Activated CD4-positive, alpha-beta T cell treated with anti-CD3 and anti-CD28 coated beads, Interleukin-10, Interleukin-2, amounts not matched to agents 100 ng/mL and 50 ng/mL, durations not matched to agents 16 hours and 8 hours (primary cell): Measurements from ENCODE around the gene CPA1.

Source experiments
- DNase-seq: peaks from one replicate; pipeline ENCODE4 v3.0.0-alpha.2; 2020

Gene CPA1

DNA sequence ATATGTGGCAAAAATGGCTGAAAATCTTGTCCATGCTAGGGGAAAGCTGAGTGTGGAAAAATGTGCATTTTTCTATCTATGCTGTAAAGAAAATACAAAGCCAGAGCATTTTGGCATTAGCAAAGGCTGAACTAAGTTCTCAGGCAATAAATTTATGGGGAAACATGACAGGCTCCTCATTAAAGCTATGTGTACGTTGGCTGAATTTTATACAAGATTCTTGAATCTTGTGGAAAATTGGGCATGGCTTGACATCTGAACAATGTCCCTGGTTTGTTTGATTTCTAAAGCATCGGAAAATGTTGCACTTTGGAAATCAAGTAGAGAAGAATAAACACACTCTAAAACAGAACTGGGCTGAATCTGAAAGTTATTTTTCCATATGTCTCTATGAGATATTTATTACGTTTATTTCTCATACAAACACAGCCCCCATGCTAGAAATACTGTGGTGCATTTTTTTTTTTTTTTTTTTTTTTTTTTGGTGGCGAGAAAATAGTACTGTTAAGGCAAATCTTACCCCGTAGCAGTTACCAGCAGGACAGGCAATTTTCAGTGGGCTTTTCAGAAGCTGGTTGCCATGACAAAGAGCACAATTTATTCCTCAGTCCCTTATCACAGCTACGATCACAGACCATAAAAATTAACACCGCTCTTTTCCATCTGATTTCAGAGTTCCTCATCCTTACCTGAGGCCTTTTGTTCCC is 16.9 kb downstream of the CPA1 start:
- no peak for DNase-seq

GRCh38 chr7:130397758-130398073 is 17.4 kb downstream of the CPA1 start:
- no peak for DNase-seq

DNA sequence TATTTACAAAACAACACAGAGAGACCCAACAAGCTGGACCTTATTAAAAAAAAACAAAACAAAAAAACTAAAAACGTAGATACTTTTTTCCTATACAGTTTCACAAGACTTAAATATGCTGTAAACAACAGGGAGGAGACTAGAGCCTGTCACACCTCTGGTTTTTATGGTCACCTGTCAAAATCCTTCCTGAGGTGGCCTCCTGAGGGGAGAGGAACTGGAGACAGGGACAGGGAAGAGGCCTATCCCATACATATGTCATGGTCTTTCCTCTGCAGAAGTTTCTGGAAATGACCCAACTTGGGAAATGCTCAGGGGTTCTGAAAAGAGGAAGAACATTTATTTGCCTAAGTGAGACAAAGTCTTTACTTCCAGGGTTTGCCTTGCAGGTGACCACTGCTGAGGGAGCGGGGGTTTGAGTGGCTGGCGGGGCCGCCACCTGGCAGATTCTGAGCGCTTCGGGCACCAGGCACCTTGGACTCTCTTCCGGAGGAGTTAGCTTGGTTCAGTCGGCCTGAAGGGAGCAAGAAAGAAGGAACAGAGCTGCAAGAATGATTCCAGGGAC is 18.3 kb downstream of the CPA1 start:
- no peak for DNase-seq

- no peak for DNase-seq
Observed at GRCh38 chr7:130400120-130400572, 19.9 kb downstream of the CPA1 start.

DNA sequence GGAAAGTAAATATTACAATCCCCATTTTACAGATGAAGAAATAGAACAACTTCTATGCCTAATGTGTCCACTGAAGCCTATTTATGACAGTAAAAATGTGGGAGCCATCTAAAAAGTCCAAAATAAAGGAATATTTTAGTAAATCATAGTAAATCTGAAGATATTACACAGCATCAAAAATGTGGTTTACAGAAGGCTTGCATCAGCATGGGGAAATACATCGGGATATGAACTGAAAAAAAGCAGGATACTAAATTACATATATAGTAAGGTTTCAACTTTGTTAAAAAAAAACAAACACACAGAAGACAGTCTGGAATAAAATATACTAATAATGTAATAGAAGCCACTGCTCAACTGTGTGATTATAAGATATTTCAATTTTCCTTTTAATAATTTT is 20.8 kb downstream of the CPA1 start:
- no peak for DNase-seq

DNA sequence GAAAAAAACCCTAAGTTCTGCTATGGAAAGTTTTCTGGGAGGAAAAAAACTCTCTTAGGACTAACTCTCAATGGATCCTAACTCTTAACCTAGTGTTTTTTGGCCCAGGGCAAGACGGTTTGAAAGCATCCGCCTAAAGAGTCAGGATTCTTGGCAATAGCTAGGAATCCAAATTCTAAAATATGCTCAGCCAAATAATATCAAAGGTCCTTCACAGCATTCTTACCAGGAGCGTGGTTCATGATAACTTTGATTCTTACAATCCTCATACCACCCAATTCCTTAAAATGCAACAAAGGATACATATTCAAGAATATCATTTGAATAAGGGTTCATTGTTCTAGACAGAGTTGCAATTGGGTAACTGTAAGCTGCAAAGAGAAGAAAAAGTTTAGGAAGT is 21.3 kb downstream of the CPA1 start:
- no peak for DNase-seq

GRCh38 chr7:130405003-130405402 is 24.7 kb downstream of the CPA1 start:
- no peak for DNase-seq

- no peak for DNase-seq
Observed at GRCh38 chr7:130409067-130409711, 28.9 kb downstream of the CPA1 start.

DNA sequence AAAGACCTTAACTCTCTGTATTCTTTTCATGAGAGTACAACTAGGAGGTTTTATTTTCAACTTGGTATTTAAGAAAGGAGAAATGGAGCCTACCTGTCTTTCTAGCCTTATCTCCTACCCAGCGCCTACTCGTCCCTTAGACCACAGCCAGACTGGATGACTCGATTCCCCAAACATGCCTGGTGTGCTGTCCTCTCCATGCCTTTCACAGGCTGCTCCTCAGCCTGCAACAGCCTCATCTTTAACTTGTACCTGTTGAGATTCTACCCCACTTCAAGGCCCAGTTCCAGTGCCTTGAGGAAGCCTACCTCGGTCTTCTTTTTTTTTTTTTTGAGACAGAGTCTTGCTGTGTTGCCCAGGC is 29.4 kb downstream of the CPA1 start:
- no peak for DNase-seq

DNA sequence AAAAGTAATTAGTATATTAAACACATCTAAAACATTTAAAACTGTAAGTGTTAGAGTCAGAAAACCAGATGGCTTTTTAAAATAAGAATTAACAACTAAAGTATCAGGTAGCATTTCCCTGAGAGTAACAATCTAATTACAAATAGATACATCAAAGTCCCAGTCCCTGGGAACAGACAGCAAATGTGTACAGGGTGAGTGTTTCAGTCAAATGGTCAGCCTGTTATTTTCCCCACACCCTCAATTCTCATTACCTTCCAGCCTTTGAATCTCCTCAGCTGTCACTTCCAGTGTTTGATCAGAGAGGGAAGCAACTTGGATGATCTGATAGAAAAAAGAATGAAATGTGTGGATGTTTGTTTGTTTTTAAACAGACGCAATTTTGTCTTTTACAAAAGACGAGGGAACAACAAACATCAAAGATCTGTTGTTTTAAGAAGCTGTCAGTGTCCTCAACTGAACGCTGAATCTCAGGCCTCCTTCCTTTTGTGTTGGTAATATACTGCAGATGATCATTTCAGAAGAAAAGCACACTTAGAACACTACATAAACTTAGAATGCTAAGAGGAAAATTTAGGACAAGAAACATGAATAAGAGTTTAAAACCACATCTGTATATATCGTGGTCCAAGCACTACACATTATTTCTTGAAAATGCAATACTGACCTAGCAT is 30.7 kb downstream of the CPA1 start:
- DNase-seq: no peak

- DNase-seq: no peak
Observed at GRCh38 chr7:130413201-130413600, 32.9 kb downstream of the CPA1 start.

DNA sequence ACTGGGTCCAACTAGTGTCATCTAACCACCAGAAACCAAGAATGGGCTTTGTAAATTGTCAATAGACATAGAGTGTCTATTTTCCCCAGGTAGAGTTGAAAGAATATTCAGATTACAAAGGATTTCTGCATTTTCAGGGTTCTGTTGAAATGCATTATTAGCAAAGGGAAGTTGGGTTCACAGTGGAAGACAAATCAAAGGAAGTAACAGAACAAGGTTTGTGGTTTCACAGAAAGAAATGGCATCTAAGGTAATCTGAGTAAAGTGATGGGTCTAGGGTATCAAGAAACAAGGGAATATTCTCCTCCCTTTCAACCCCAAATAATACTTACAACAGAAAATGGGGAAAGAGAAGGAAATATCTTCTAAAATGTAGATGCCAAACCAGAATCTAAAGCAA is 34.7 kb downstream of the CPA1 start:
- no peak for DNase-seq

GRCh38 chr7:130417213-130417612 is 36.9 kb downstream of the CPA1 start:
- DNase-seq: peak; percentile 58

DNA sequence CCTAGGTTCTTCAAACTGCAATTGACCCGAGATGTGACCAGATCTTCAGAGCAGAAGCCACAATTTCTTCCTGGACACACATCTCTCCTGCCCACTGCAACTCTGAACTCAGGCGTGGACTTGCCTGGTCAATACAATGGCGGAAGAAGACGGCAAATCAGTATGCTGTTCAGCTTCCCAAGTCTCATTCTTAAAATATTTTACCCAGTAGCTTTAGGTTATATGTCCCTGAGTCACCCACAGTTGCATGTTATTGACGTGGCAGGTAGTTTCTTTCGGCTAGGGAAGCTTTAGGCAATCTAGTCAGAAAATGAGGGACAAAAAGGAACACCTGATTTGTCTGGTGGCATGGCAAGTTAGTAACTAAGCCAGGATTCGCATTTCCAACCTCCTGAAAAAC is 38.0 kb downstream of the CPA1 start:
- no peak for DNase-seq

- DNase-seq: peak; percentile 9
Observed at GRCh38 chr7:130419658-130420057, 39.4 kb downstream of the CPA1 start.

GRCh38 chr7:130420943-130421578 is 40.8 kb downstream of the CPA1 start:
- no peak for DNase-seq

DNA sequence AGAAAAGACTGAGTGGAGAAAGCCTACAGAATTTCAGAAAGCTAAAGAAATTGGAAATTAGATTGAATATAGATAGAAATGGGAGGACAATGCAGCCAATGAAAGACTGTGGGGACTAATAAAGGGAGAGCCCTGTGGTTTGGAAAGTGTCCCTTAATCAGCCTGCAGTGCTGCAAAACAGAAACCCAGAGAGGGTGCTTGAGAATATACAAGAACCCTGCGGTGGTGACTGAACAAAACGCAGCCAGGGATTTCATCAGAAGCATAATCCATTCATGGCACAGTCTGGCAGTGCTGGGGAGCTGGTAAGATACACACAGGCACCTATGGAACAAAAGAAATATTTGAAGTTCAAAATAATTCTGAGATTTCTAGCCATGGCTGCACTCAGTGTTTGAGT is 41.4 kb downstream of the CPA1 start:
- DNase-seq: peak; percentile 58

GRCh38 chr7:130423501-130424037 is 43.3 kb downstream of the CPA1 start:
- DNase-seq: no peak

- no peak for DNase-seq
Observed at GRCh38 chr7:130425796-130426195, 45.5 kb downstream of the CPA1 start.

DNA sequence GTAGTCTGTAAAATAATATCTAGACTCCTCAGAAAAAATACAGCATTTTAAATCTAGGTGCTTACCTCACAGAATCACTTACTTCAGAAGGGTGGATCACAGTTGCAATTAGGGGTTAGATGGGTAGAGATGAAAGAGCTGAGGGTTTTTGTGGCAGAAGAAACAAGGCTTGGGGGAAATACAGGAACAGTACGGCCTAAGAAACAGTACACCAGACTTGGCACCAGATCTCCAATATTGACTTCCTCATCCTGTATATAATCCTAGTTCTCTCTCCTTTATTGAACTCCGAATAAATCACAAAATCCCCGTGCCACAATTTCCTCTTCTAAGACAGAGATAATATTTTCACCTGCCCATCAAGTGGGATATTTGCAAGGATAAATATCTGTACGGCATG is 46.3 kb downstream of the CPA1 start:
- DNase-seq: no peak

DNA sequence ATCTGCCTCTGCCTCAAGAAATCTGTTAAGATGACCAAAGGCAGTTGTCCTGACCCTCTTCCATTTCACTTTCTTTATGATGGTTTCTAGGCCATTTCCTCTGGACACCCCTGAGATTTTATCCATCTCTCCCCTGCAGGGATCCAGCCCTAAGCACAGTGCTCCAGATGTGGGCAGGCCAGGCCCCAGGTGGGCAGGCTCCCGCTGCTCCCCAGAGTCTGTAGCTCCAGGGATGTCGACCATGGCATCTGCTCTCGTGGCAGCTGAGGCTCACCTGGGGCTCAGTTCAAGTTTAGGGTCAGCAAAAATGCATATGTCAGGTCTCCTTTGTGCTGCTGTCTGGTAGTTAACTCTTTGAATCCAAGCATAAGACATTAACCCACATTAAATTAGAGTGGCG is 48.7 kb downstream of the CPA1 start:
- DNase-seq: no peak

DNA sequence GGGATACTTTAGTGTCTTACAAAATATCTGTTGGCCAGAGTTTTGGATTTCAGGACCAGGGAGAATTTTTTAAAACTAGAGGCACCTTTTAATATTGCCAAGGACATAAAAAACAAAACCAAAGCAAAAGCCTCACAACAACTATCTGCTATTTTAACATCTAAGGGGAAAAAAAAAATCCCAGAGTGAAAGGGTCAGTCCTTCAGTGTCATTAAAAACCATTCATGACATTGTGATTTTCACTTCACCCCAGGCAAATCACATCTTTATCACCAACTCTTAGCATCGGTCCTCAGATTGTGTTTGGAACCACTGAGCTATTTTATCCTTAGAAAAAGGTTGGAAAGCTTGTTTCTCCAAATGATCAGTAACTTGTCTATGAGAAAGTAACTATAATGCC is 49.8 kb downstream of the CPA1 start:
- no peak for DNase-seq
